CD4-positive, alpha-beta T cell treated with Interleukin-6 at 100 ng/mL for 8 hours (primary cell): ENCODE results near the gene UBXN11.
A peak's percentile ranks its signal among the peaks of the same experiment; 100 is the strongest.
"Not testable (repeated sequence)": the region's sequence is repeated elsewhere in the genome, so short reads cannot be mapped to it uniquely, and the experiment has no call there.

ENCODE experiments used
- DNase-seq: peaks from one replicate; pipeline ENCODE4 v3.0.0-alpha.2; 2020; ENCODE audit warnings: mixed read lengths, low spot score

The UBXN11 gene

GRCh38 chr1:26336477-26337205 lies 30.2 kb upstream of the UBXN11 start:
- peak; percentile 90 for DNase-seq

GRCh38 chr1:26335774-26336476 lies 29.5 kb upstream of the UBXN11 start:
- no peak for DNase-seq

DNA sequence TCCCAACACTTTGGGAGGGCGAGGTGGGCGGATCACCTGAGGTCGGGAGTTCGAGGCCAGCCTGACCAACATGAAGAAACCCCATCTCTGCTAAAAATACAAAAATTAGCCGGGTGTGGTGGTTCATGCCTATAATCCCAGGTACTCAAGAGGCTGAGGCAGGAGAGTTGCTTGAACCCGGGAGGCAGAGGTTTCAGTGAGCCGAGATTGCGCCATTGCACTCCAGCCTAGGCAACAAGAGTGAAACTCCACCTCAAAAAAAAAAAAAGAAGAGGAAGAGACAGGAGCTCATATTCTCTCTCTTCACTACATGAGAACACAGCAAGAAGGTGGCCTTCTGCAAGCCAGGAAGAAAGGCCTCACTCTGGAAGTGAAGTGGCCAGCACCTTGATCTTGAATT lies 26.9 kb upstream of the UBXN11 start:
- DNase-seq = not testable (repeated sequence)

- DNase-seq = no peak
Measured at GRCh38 chr1:26330276-26330675, 23.8 kb upstream of the UBXN11 start.

DNA sequence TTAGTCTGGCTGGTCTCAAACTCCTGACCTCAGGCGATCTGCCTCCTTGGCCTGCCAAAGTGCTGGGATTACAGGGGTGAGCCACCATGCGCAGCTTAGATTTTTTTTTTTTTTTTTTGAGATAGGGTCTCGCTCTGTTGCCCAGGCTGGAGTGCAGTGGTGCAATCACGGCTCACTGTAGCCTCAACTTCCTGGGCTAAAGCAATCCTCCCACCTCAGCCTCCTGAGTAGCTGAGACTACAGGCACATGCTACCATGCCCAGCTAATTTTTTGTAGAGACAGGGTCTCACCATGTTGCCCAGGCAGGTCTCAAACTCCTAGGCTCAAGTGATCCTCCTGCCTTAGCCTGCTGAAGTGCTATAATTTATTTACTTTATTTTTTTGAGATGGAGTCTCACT lies 22.9 kb upstream of the UBXN11 start:
- not testable (repeated sequence) for DNase-seq

DNA sequence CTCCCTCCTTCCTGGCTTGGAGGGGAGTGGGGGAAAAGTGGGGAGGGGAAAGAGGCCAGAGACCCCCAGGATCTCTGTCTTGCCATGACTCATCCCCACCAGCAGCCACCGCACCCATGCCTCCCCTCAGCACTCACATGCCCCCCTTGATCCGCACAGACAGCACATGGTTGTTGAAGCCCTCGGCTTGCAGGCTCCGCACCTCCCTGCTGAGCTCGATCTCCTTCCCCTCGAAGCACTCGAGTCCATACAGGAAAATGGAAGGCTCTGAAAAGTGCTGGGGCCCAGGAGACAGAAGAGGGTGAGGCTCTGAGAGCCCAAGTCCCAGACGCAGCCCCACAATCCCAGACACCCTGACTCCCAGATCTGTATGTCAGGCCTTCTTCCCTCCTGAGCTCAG lies 22.2 kb upstream of the UBXN11 start:
- DNase-seq = no peak

DNA sequence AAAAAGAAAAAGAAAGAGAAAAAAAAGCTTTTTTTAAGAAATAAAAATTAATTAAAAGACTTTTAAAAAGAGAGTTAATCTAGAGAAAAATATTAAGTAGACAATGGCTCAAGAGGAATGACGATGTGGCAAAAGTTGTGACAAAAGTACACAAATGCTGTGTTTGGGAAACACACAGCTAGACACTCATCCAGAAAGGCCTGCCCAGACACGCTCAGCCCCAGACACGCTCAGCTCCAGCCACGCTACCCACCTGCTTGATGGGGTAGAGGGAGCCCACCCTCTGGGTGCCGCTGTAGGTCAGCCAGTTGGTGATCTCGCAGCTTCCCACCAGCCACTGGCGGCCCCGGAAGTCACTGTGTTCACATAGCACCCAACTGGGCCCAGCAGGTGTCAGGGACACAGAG lies 21.5 kb upstream of the UBXN11 start:
- DNase-seq = no peak

DNA sequence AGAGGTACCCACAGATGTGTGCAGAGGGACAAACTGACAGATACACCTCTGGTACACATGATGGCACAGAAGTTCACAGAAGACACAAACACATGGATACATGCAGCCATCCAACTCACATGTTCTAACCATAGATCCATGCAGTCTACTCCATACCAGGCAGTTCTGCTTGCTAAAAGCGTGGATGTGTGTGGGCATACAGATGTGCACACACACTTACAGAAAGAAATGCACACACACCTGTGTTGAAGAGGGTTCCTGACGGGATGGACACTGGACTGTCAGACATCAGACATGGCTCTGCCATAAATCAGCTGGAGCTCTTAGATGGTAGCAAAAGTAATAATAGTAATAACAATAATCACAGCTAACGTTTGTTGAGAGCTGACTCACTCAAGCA lies 18.1 kb upstream of the UBXN11 start:
- no peak for DNase-seq

DNA sequence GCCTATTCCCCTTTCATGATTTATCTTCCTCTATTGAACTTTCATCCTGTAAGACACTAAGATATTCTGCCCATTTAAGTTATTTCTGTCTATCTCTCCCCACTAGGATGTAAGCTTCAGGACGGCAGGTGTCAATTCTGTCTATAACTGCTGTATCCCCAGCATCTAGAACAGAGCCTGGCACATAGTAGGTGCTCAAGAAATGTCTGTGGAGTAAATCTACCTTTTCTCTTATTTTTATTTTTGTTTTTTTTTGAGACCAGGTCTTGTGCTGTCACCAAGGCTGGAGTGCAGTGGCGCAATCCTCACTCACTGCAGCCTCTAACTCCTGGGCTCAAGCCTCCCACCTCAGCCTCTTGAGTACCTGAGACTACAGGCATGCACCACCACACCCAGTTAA lies 16.9 kb upstream of the UBXN11 start:
- DNase-seq = no peak

DNA sequence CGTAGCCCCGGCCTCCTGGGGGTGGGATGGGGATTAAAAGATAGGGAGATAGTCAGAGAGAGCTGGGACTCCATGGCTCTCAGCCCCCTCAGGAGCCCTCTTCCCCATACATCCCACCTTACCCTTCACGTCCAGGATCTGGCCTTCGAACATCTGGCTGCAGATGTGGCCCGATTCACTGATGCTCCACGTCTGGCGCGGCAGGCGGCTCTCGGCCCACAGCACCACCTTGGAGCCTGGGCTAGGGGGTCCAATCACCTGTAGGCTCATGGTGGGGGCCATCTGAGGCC lies 15.6 kb upstream of the UBXN11 start:
- DNase-seq = no peak

DNA sequence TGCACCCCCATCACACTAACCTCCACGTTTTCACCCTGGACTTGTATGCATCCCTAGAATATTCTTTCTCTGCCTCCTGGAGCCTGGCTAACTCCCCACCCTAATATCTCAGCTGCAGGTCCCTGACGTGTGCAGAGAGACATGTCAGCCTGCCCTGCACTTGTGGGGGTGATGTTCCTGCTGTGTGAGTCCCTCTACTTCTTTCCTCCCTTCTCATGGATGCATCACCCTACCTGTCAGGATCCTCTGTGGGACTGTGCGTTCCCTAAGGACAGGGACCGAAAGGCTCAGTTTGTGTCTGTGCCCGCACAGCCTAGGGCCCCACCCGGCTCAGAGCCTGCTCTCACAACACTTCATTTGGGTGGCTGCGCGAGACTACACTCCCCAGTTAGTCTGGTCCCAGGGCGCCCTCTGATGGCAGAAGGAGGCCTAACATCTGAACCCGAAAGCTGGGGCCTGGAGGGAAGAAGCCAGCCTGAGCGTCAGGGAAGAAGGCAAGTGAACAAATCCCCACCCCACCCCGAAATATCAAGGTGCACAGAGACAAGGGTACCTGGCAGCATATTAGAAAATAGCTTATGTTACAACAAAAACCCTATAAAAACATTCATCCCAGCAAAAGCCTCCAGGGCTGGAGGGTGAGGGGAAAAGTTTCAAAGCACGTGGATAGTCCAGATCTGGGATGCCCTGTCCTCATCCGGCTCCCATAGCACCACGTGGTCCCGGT lies 15.0 kb upstream of the UBXN11 start:
- peak; percentile 91 for DNase-seq

DNA sequence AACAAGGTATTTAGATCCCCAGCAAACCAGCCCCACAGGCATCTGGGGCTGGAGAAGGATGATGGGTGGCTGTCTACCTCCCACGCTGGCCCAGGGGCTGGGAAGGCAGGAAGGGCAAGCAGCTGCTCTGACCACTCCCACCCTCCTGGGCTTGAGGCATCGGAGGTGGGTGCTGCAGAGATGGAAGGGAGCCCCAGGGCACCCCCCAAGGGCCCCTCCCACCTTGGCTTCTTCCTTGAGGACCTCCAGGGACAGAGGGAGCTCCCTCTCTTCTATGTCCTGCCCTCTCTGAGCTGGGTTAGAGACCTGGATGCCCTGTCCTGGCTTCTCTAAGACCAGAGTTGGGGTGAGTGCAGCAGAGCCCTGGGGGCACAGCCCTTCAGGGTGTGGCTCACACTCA lies 14.5 kb upstream of the UBXN11 start:
- no peak for DNase-seq

DNA sequence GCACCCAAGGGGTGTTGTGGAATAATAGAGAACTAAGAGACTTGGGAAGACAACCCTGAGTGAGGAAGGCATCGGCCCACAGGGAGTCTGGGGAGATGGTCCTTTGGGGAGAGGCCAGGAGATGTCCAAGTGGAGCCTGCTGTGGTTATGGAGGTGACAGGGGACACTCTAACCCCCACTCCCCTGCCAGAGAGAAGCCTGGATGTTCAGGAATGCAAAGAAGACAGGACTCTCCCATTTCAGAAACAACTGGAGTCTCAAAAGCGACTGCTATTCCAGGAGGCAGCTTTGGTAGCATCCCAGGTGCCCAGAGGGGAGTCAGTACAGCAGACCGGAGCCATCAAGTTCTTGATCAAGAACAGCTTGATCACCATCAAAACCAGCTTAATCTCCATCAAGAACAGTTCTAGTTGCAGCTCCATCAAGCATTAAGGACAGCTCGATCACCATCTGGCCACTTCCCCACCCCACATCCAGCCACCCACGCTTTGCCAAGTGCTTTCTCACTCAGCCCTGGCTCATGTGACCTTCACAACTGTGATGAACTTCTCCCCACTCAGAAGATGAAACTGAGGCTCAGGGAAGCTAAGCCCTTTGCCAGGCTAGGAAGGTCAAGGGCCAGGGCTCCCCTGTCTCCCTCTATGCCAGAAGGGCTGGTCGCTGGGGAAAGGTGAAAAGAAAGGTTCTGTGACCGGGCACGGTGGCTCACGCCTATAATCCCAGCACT lies 12.1 kb upstream of the UBXN11 start:
- peak; percentile 21 for DNase-seq

DNA sequence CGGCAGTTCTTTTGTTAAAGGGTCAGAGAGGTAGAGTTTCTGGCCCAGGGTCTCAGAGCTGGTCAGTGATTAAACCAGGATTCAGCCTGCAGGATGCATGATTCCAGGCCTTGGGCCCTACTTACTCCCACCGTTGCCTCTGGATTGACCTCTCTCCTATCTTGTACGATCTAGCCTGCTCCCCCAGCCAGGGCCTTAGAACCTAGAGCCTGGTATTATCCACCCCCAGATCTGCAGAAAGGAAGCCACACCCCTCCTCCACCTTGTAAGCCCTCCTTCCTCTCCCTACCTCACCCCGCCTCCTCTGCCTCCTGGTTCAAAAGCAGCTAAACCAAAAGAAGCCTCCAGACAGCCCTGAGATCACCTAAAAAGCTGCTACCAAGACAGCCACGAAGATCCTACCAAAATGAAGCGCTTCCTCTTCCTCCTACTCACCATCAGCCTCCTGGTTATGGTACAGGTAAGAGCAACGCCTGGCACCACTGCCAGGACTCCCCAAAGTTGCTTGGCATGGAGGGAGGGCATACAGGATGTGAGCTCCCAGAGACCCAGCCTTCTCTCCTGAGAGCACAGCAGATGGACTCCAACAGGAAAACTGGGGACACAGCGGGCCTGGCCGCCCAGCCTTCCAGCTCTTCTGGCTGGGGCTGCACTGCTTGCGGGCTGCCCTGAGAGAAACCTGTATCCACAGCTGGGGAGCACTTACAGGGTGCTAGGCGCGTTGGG lies 11.3 kb upstream of the UBXN11 start, which contains the start of gene CD52:
TSS of gene CD52 (plus strand) at position 347 of the 726 bp plus-strand sequence. CDS start at position 407, 60 bp downstream.
- DNase-seq = peak; percentile 90

GRCh38 chr1:26317146-26317545 lies 10.7 kb upstream of the UBXN11 start:
- DNase-seq = no peak

DNA sequence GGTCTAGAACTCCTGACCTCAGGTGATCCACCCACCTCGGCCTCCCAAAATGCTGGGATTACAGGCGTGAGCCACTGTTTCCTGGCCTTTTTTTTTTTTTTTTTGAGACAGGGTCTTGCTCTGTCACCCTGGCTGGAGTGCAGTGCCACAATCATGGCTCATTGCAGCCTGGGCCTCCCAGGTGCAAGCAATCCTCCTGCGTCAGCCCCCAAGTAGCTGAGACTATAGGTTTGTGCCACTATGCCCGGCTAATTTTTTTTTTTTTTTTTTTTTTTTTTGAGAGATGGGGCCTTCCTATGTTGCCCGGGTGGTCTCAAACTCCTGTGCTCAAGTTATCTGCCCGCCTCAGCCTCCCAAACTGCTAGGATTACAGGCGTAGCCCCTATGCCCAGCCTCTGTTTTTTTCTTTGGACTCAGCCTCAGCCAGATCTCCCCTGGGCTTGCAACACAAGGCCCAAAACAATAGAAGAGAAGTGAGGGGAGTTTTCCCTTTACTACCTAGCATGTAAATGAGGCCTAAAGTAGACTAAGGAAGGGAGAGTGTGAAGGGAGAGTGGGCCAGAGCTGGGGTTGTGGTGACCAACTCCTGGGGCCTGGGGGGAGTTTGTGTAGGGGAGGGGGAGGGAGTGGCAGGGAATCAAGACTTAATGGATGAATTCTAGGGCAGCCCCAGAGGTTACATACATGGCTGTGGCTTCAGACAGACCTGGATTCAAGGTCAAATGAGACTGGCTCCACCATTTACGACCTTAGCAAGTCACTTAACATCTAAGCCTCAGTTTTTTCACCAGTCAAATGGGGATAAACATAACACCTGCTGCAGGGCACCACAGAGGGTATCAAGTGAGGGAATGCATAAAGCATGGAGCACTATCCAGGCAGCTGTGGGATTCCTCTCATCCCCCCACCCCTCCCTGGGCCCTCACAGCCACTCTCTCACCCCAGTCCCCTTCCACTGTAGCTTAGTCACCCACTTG lies 9.7 kb upstream of the UBXN11 start:
- no peak for DNase-seq

- DNase-seq = no peak
Measured at GRCh38 chr1:26314501-26314900, 8.1 kb upstream of the UBXN11 start.

DNA sequence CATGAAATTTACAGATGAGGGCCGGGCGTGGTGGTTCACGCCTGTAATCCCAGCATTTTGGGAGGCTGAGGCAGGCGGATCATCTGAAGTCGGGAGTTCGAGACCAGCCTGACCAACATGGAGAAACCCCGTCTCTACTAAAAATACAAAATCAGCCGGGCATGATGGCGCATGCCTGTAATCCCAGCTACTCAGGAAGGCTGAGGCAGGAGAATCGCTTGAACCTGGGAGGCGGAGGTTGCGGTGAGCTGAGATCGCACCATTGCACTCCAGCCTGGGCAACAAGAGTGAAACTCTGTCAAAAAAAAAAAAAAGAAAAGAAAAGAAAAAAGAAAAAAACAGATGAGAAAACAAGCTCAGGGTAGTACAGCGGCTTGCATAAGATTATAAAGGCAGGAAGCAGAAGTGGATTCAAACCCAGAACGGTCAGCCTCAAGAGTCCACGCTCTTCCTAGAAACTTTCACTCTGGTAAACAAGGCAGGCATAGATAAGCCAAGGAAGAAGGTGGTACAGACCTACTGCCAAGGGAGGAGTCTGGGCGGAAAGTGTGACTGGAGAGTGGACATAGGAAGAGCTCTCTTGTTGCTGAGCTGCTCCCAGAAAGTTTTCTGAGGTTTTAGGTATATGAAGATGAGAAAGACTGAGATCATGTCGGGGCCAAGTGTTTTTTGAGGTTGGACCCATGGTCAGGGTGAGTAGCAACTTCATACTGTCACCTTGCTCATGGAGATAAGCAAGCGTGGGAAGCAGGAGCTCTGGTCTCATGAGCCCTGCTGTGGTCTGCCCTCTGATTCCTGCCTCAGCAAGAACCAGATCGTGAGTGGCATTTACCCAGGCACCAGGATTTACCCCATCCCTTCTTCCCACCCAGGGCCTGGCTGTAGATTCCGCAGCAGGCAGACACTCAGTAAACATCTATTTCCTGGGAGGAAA lies 1.8 kb upstream of the UBXN11 start:
- DNase-seq = not testable (repeated sequence)

DNA sequence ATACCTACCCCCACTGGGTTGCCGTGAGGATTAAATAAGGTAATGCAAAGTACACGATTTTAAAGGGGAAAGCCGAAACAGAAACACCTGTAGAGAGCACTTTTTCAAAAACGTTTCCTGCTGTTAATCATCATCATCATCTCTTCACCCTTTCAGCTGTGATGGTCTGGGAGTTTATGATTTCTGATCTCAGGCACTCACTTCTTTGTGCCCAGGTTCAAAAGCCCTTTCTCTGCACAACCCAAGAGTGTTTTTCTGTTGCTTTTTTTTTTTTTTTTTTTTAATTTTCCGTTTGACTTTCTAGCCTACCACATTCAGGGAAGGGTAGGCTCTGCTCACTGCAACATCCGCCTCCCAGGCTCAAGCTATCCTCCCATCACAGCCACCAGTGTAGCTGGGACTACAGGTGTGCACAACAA lies 936 bp upstream of the UBXN11 start:
- peak; percentile 70 for DNase-seq
